HG02970 (cell line): ENCODE measurements around the gene GLYATL1B.
"Not testable (repeated sequence)": the region's sequence is repeated elsewhere in the genome, so short reads cannot be mapped to it uniquely, and the experiment has no call there.

ENCODE experiments used
- ATAC-seq: cut with Tn5 transposase; IDR thresholded peaks from one replicate; pipeline ENCODE4 v1.9.1; 2021; ENCODE audit warnings: mild to moderate bottlenecking, moderate library complexity, moderate number of reproducible peaks; ENCODE audit not compliant: unreplicated experiment, low FRiP score

GLYATL1B gene

GRCh38 chr11:59095225-59095624, 9.1 kb downstream of the GLYATL1B start:
- peak; percentile 68 for ATAC-seq

- not testable (repeated sequence) for ATAC-seq
Measured at GRCh38 chr11:59095972-59096575, 10.0 kb downstream of the GLYATL1B start.

- no peak for ATAC-seq
Measured at GRCh38 chr11:59097113-59097708, 11.1 kb downstream of the GLYATL1B start.

DNA sequence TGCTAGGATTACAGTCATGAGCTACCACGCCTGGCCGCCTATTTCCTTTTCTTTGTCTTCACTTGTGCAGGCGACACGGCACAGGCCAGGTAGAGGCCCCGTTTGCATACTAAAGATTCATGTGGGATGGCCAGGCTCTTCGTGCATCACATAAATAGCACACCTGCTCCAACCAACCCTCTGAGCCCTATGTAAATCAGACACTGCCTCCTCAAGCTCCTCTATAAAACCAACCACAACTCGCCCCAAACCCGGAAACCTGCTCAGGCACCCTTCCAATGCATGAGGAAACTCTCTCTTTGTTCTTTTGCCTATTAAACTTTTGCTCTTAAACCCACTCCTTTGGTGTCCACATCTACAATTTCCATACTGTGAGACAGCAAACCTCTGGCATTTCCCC, 11.8 kb downstream of the GLYATL1B start:
- not testable (repeated sequence) for ATAC-seq

- ATAC-seq, result peak; percentile 70
Measured at GRCh38 chr11:59102259-59102765, 16.2 kb downstream of the GLYATL1B start.

DNA sequence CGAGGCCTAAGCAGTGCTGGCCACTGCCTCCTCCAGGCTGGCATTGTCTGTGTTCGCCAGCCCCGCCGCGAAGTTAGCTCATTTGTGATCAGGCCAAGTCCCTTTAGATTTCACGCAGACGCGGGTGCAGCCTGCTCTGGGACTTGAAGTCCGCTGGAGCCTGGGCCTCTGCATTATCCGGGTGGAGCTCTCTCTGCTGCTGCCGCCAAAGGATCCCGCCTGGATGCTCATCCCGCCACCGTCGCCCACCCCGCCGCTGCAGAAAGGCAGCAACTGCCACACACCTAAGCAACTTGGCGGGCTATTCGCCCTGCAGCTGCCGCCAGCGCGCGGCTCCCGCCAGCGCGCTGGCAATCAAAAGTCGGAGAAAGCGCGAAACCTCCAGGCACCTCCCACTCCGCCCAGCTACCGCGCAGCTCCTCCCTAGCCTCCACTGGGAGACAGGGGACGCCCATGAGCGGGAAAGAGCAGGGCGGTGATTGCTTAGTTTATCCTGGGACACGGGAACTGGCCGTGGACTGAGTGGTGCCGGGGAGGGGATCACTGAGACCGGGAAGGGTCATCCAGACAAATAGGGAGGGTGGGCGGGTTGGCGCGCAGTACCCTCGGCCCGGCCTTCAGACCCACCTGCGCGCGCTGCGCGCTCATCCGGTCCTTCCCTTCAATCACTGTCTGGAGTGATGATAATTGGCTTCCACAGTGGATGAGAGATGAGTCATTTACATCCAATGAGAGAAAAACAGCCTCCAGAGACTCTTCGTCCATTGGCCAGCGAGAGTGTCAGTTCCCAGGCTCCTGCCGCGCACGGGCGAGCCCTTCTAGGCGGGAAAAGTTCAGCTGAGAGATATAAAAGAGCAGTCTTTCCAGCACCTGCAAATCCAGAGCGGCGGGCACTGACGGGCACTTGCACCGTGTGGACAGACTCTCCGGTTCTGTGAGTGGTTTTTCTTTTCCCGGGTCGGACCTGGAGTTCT, 20.5 kb downstream of the GLYATL1B start, which contains the start of gene FAM111B:
Gene FAM111B (plus strand): TSS at position 875 of the 974 bp plus-strand sequence. CDS start 2,389 bp downstream, outside the sequence.
- peak; percentile 70 for ATAC-seq

DNA sequence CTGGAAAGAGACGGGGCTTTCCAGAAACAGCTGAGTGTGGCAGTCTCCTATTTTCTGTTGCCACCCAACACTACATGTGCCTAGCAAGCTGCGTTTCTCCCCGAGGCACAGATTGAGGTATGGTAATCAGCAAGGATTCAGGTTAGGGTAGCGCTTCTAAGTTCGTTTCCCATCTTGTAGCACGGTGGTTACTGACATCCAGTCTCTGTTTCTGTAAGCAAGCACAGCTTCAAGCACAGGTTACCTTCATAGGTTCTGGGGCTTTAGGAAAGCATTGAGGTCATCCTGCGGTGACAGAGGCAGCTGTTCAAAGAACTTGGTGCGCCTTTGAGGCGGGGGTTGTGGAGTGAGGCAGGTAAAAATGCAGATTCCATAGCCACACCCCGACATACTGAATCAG, 21.6 kb downstream of the GLYATL1B start:
- ATAC-seq, result not testable (repeated sequence)

- no peak for ATAC-seq
Measured at GRCh38 chr11:59112494-59112893, 26.4 kb downstream of the GLYATL1B start.

GRCh38 chr11:59114344-59114743, 28.2 kb downstream of the GLYATL1B start:
- ATAC-seq, result no peak

- no peak for ATAC-seq
Measured at GRCh38 chr11:59115553-59115952, 29.4 kb downstream of the GLYATL1B start.

GRCh38 chr11:59117774-59118173, 31.7 kb downstream of the GLYATL1B start:
- ATAC-seq, result no peak

GRCh38 chr11:59119826-59120225, 33.7 kb downstream of the GLYATL1B start:
- no peak for ATAC-seq

DNA sequence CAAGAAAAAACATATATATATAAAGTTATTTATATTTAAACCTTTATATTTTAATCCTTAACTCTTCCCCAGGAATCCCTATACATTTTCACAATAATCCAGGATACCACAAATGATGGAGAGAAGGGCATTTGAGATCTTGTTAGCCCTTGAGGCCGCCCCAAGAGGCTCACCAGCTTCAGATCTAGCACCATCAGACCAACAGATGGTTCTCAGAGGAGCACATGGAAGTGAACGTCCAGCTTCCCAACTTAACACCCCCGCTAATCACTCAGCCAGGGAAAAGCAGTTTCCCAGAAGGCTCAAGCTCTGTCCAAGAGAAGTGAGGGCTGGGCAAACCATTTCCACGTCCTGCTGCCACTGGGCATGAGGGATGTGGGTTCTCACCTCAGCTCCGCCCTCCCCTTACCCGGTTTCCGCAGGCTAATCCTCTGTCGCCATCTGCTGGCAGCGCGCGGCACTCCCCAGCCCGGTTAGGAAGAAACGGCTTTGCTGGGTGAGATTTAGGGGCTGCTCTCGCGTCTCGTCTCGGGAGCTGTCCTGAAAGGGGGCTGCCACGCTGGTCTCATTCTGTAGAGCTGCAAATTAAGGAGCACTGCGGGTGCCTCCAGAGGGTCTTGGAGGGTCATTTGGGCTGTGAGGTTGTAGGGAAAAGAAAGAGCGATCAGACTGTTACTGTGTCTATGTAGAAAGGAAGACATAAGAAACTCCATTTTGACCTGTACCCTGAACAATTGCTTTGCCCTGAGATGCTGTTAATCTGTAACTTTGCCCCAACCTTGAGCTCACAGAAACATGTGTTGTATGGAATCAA, 49.7 kb downstream of the GLYATL1B start:
- ATAC-seq, result peak; percentile 92

GRCh38 chr11:59136551-59136950, 50.4 kb downstream of the GLYATL1B start:
- ATAC-seq, result not testable (repeated sequence)

DNA sequence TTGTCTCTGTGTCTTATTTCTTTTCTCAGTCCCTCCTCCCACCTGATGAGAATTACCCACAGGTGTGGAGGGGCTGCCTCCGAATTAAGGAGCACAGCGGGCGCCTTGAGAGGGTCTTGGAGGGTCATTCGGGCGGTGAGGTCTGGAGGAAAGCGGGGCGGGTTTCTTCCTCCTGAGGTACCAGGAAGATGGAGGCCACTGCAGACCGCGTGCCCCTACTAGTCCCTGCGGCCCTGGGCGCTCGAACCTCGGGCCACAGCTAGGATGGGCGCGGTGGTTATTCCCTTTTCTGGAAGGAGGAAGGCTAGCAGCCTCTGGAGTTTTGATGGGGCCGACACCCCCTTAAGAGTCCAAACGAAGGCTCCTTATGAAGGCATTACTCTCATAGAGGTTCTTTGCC, 51.1 kb downstream of the GLYATL1B start:
- ATAC-seq, result no peak

DNA sequence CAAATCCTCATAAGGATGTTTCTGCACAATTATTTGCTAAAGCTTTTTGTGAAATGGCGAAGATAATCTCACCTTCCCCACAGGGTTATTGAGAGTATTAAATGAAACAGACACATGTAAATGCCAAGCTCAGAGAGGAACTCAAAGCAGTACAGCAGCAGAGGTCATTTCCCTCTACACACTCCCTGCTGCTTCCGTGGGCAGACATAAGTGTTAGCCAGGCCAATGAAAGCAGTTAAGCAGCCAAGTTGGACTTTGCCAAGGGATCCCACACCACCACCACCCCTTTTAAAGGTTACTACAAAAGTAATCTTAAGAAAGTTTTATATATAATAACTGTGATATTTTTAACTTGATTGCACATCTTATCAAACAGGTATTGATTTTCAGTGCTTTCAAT, 52.5 kb downstream of the GLYATL1B start:
- ATAC-seq, result no peak

- no peak for ATAC-seq
Measured at GRCh38 chr11:59141191-59141590, 55.1 kb downstream of the GLYATL1B start.

DNA sequence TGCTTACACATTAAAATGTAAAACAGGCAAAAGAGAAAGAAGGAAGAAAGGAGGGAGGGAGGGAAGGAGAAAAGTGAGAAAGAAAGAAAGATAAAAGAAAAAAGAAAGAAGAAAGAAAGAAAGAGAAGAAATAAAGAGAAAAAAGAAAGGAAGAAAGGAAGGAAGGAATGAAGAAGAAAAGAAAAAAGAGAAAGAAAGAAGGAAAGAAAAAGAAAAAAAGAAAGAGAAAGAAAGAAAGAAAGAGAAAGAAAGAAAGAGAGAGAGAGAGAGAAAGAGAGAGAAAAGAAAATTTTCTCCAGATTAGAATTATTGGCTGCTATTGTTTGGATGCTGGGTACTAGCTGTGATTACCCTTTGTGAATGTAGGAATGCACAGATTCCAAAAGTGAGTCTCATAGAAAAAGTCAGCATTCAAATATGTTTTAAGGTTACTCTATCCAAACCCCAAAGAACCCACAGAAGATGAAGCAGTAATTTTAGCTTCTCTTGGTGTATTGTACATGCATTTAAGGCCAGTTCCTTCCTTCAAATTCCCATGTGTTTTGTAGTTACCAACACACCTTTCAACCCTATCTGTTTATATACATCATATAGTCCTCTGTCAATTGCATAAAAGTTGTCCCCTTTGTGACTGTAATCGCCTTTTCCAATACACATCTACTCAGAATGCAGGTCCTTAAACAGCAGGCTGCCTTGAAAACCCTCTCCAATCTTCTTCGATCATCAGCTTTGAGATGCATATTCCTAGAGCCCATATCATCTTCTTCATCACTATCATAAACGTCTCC, 55.8 kb downstream of the GLYATL1B start:
- ATAC-seq, result no peak
